ENCODE results near the gene TRABD2B. TPM values are rescaled to one million over a fixed set of nuclear protein-coding genes. Genes with fewer than 3 reads are reported as not detected.

The TRABD2B gene
- total and polyA plus RNA-seq, 2 of the 13 experiments (the other 11 are each of a cell fraction or from before 2014, with no cell fraction given) = 0.04 TPM; not detected in 1

GRCh38 chr1:47918257-47918867 lies 78.8 kb downstream of the TRABD2B start (continued):
- TF ChIP-seq, protein P1, sequence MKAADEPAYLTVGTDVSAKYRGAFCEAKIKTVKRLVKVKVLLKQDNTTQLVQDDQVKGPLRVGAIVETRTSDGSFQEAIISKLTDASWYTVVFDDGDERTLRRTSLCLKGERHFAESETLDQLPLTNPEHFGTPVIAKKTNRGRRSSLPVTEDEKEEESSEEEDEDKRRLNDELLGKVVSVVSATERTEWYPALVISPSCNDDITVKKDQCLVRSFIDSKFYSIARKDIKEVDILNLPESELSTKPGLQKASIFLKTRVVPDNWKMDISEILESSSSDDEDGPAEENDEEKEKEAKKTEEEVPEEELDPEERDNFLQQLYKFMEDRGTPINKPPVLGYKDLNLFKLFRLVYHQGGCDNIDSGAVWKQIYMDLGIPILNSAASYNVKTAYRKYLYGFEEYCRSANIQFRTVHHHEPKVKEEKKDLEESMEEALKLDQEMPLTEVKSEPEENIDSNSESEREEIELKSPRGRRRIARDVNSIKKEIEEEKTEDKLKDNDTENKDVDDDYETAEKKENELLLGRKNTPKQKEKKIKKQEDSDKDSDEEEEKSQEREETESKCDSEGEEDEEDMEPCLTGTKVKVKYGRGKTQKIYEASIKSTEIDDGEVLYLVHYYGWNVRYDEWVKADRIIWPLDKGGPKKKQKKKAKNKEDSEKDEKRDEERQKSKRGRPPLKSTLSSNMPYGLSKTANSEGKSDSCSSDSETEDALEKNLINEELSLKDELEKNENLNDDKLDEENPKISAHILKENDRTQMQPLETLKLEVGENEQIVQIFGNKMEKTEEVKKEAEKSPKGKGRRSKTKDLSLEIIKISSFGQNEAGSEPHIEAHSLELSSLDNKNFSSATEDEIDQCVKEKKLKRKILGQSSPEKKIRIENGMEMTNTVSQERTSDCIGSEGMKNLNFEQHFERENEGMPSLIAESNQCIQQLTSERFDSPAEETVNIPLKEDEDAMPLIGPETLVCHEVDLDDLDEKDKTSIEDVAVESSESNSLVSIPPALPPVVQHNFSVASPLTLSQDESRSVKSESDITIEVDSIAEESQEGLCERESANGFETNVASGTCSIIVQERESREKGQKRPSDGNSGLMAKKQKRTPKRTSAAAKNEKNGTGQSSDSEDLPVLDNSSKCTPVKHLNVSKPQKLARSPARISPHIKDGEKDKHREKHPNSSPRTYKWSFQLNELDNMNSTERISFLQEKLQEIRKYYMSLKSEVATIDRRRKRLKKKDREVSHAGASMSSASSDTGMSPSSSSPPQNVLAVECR (CRISPR knock-in tag; IDR thresholded peaks at IDR 0.05; ENCODE audit: borderline replicate concordance) = no peak; the same call in 1 of the 2 replicates
- TF ChIP-seq NCOA1 (CRISPR knock-in tag; IDR thresholded peaks at IDR 0.05) = no peak
- no peak for TF ChIP-seq NCOA5 (CRISPR knock-in tag; IDR thresholded peaks at IDR 0.05)
- peak; percentile 38; the same call in 1 of the 2 replicates for TF ChIP-seq ZNF746 (CRISPR knock-in tag; IDR thresholded peaks at IDR 0.05)
- no peak for TF ChIP-seq MAZ (IDR thresholded peaks at IDR 0.05; ENCODE audit: borderline replicate concordance, low read depth, low read length)
- peak; percentile 38; the same call in 1 of the 2 replicates for TF ChIP-seq MAZ (CRISPR knock-in tag; IDR thresholded peaks at IDR 0.05; ENCODE audit: low read depth)
- TF ChIP-seq ZUFSP (CRISPR knock-in tag; IDR thresholded peaks at IDR 0.05; ENCODE audit: borderline replicate concordance) = no peak
- no peak for TF ChIP-seq ZNF20 (CRISPR knock-in tag; IDR thresholded peaks at IDR 0.05)
- TF ChIP-seq ZNF180 (CRISPR knock-in tag; IDR thresholded peaks at IDR 0.05; ENCODE audit: borderline replicate concordance, low read depth) = no peak
- TF ChIP-seq SMAD1 (CRISPR knock-in tag; IDR thresholded peaks at IDR 0.05; ENCODE audit: borderline replicate concordance, low read depth) = no peak
- no peak for TF ChIP-seq ZNF451 (CRISPR knock-in tag; IDR thresholded peaks at IDR 0.05)
- no peak; the same call in 1 of the 2 replicates for TF ChIP-seq ZBTB7A (CRISPR knock-in tag; IDR thresholded peaks at IDR 0.05)
- no peak for TF ChIP-seq SIN3B (IDR thresholded peaks at IDR 0.05; ENCODE audit: low read length)
- no peak for TF ChIP-seq ZNF44 (CRISPR knock-in tag; IDR thresholded peaks at IDR 0.05)
- peak; percentile 11; the same call in 1 of the 2 replicates for TF ChIP-seq NFYB (CRISPR knock-in tag; IDR thresholded peaks at IDR 0.05)
- TF ChIP-seq, protein P2, sequence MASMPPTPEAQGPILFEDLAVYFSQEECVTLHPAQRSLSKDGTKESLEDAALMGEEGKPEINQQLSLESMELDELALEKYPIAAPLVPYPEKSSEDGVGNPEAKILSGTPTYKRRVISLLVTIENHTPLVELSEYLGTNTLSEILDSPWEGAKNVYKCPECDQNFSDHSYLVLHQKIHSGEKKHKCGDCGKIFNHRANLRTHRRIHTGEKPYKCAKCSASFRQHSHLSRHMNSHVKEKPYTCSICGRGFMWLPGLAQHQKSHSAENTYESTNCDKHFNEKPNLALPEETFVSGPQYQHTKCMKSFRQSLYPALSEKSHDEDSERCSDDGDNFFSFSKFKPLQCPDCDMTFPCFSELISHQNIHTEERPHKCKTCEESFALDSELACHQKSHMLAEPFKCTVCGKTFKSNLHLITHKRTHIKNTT (CRISPR knock-in tag; IDR thresholded peaks at IDR 0.05) = no peak
- no peak for TF ChIP-seq ZNF12 (CRISPR knock-in tag; IDR thresholded peaks at IDR 0.05)
- no peak for TF ChIP-seq NRL (CRISPR knock-in tag; IDR thresholded peaks at IDR 0.05; ENCODE audit: borderline replicate concordance)
- TF ChIP-seq MED1 (CRISPR knock-in tag; IDR thresholded peaks at IDR 0.05) = peak; percentile 89
- TF ChIP-seq, protein P3, sequence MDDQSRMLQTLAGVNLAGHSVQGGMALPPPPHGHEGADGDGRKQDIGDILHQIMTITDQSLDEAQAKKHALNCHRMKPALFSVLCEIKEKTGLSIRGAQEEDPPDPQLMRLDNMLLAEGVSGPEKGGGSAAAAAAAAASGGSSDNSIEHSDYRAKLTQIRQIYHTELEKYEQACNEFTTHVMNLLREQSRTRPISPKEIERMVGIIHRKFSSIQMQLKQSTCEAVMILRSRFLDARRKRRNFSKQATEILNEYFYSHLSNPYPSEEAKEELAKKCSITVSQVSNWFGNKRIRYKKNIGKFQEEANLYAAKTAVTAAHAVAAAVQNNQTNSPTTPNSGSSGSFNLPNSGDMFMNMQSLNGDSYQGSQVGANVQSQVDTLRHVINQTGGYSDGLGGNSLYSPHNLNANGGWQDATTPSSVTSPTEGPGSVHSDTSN (CRISPR knock-in tag; IDR thresholded peaks at IDR 0.05; ENCODE audit: borderline replicate concordance) = no peak
